Measurements from ENCODE around the gene PGLYRP2. TPM values are rescaled to one million over a fixed set of nuclear protein-coding genes. Genes with fewer than 3 reads are reported as not detected.

The PGLYRP2 gene
- total RNA-seq, 2 donors from 2014 or later, result 0.11 TPM; not detected in 1

GRCh38 chr19:15453906-15454860 is 25.1 kb downstream of the PGLYRP2 start:
- Mint-ChIP-seq H3K4me3 (no peak overlapping the region), H3K4me1 (peaks cover 19% of the 10 kb centered on the region), H3K27me3 (no peaks in the 10 kb centered on the region), H3K9me3 (no peaks in the 10 kb centered on the region), H3K27ac (peak overlapping the region; percentile 34), H3K36me3 (ENCODE audit: low read depth) (peaks cover 81% of the 10 kb centered on the region)
- no peak for ATAC-seq (replicated peaks)

DNA sequence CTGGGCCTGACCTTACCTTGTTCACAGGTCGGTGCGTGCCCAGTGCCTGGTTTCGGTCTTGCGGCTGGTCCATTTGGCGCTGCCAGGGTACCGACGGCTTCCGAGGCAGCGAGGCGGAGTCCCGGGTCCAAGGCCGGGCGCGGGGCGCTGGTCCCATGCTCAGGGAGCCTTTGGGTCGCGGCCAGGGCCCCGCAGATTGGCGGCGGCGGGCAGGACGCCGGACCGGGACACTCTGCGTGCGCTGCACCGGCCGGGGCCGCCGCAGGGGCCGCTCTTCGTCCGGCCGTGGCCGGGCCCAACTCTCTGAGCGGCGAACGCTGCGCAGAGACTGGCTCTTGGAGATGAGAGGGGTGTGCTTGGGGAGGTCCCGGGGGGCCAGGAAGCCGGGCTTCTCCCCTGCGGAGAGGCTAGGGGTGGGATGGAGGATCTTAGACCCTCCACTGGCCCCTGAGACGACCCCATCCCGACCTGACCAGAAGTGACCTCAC is 26.2 kb downstream of the PGLYRP2 start:
- Mint-ChIP-seq H3K9me3 (no peaks in the 10 kb centered on the region), H3K27me3 (no peaks in the 10 kb centered on the region), H3K27ac (no peak overlapping the region), H3K4me3 (no peak overlapping the region), H3K36me3 (ENCODE audit: low read depth) (peaks cover 79% of the 10 kb centered on the region), H3K4me1 (peaks cover 24% of the 10 kb centered on the region)
- ATAC-seq (replicated peaks), result no peak

GRCh38 chr19:15452111-15453047 is 26.9 kb downstream of the PGLYRP2 start:
- Mint-ChIP-seq H3K36me3 (ENCODE audit: low read depth) (peaks cover 73% of the 10 kb centered on the region), H3K4me1 (peaks cover 24% of the 10 kb centered on the region), H3K9me3 (no peaks in the 10 kb centered on the region), H3K27me3 (no peaks in the 10 kb centered on the region), H3K4me3 (no peak overlapping the region), H3K27ac (no peak overlapping the region)
- no peak for ATAC-seq (replicated peaks)

DNA sequence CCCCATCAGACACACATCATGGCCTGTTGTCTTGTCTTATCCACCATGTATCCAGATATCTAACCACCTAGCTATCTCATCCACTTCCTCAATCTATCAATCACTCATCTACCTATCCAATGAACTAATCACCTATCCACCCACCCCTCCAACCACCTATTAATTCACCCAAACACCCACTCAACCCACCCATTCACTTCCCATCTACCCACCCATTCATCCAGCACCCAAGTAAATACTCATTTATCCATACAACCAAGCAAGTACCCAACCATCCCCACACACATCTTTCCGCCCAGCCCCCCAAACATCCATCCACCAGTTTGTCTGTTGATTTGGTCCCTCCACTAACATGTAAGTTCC is 28.8 kb downstream of the PGLYRP2 start:
- Mint-ChIP-seq H3K36me3 (ENCODE audit: low read depth) (peaks cover 58% of the 10 kb centered on the region), H3K9me3 (no peaks in the 10 kb centered on the region), H3K27me3 (no peaks in the 10 kb centered on the region), H3K27ac (peak overlapping the region; percentile 85), H3K4me3 (peak overlapping the region; percentile 73), H3K4me1 (peaks cover 24% of the 10 kb centered on the region)
- no peak for ATAC-seq (replicated peaks)

- Mint-ChIP-seq H3K36me3 (ENCODE audit: low read depth) (peaks cover 51% of the 10 kb centered on the region), H3K27me3 (no peaks in the 10 kb centered on the region), H3K4me3 (peak within 1 kb of the TSS; percentile 73), H3K27ac (peak within 1 kb of the TSS; percentile 85), H3K9me3 (no peaks in the 10 kb centered on the region), H3K4me1 (peaks cover 24% of the 10 kb centered on the region)
- peak; percentile 66 for ATAC-seq (replicated peaks)
These were observed 29.4 kb downstream of the PGLYRP2 start, which contains the start of gene WIZ for GRCh38 chr19:15449620-15450527. Gene WIZ, minus strand, starts transcription at chr19:15449956. Its CDS starts 1,649 bp downstream, at chr19:15448307.

DNA sequence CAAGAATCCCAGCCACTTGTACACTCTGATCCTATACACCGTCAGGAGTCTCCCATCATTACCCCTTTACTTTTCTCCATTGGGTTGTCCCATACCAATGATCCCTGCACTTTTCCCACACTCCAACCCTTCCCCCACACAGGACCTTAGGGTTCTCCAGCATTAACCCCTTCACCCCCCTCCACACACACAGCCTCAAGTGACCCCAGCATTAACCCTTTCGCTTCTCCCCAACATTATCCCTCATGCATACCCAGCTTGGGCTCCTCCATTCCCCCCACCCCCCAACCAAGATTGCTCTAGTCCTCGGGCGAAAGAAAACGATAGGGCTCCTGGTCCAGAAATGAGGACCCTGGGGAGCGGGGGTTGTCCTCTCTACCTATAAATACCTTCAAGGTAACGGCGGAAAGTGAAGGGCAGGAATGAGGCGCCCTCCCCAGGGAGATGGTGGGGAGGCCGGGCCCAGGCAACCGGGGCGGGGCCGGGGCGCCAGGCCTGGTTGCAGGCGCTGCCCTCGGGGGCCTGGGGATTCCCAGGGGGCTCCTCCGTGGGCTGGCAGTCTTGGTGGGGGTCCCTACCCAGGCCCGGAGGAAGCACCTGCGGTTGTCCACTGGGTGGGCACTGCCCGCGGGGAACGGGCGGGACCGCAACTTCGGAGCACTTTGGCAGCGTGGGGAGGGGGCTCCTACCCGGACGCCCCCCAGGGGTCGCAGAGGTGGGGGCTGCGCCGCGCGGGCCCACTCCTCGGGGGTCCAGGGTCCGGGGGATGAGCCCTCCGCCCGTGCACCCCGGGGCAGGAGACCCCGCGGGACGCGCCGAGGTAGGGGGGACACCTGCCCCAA is 30.3 kb downstream of the PGLYRP2 start:
- no peaks in the 10 kb centered on the region for H3K9me3 Mint-ChIP-seq
- peaks cover 24% of the 10 kb centered on the region for H3K4me1 Mint-ChIP-seq
- no peak for ATAC-seq (replicated peaks)
- peak overlapping the region; percentile 65 for H3K4me3 Mint-ChIP-seq
- H3K36me3 Mint-ChIP-seq (ENCODE audit: low read depth), result peaks cover 43% of the 10 kb centered on the region
- H3K27ac Mint-ChIP-seq, result peak overlapping the region; percentile 28
- H3K27me3 Mint-ChIP-seq, result no peaks in the 10 kb centered on the region

DNA sequence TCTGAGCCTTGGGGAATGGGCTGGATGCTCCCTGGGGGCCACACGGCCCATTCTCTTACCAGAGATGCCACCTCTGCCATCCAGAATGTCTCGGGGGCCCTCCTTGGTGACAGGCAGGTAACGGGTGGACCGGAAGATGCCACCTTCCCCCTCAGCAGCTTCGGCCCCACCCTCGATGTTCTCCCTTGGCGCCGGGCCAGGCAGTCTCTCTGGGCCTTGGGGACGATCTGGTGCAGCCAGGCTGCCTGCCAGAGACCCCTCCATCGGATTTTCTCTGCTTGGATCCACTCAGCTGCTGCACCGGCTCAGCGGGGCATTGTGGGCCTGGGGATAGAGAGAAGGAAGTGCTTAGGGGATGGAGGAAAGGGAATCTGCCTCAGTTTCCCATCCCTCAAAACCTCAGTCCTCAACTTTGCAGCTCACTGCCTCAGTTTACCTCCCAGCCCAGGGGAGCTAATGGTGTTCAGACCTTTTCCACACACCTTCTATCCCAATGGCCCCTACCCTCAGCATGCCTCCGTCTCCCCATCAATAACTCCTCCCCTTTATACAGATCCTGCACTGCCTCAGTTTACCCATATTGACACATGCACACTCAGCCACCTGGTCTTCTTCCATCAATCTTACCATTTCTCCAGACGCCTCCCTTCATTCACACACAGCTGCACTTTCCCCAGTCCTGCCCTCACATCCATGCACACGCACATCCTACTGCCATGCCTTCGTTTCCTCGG is 31.1 kb downstream of the PGLYRP2 start:
- peaks cover 35% of the 10 kb centered on the region for H3K36me3 Mint-ChIP-seq (ENCODE audit: low read depth)
- H3K27me3 Mint-ChIP-seq, result no peaks in the 10 kb centered on the region
- H3K27ac Mint-ChIP-seq, result peak overlapping the region; percentile 28
- no peak for ATAC-seq (replicated peaks)
- H3K9me3 Mint-ChIP-seq, result no peaks in the 10 kb centered on the region
- peak overlapping the region; percentile 65 for H3K4me3 Mint-ChIP-seq
- peaks cover 21% of the 10 kb centered on the region for H3K4me1 Mint-ChIP-seq

DNA sequence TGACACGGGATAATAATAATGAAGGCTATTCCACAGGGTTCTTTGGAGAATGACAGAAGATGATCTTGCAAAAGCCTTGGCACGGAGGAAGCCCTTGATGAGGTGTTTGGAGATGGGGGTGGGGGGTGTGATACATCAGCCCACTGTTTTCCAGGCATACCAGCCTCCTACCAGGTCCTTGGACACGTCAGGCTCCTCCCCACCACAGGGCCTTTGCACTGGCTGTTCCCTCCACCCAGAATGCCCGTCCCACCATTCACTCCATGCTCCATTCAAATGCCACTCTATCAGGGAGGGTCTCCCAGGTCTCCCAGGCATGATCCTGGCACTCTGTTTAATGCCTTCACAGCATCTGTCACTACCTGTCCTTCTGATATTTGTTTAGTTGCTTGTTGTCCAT is 32.2 kb downstream of the PGLYRP2 start:
- H3K9me3 Mint-ChIP-seq, result no peaks in the 10 kb centered on the region
- H3K36me3 Mint-ChIP-seq (ENCODE audit: low read depth), result peaks cover 26% of the 10 kb centered on the region
- ATAC-seq (replicated peaks), result no peak
- H3K27ac Mint-ChIP-seq, result no peak overlapping the region
- H3K4me3 Mint-ChIP-seq, result no peak overlapping the region
- H3K4me1 Mint-ChIP-seq, result peaks cover 21% of the 10 kb centered on the region
- H3K27me3 Mint-ChIP-seq, result no peaks in the 10 kb centered on the region

- no peaks in the 10 kb centered on the region for H3K9me3 Mint-ChIP-seq
- H3K36me3 Mint-ChIP-seq (ENCODE audit: low read depth), result peaks cover 14% of the 10 kb centered on the region
- H3K4me3 Mint-ChIP-seq, result no peak overlapping the region
- H3K27me3 Mint-ChIP-seq, result no peaks in the 10 kb centered on the region
- H3K27ac Mint-ChIP-seq, result no peak overlapping the region
- H3K4me1 Mint-ChIP-seq, result peaks cover 14% of the 10 kb centered on the region
- no peak for ATAC-seq (replicated peaks)
These were observed 33.4 kb downstream of the PGLYRP2 start for GRCh38 chr19:15445807-15446376.

DNA sequence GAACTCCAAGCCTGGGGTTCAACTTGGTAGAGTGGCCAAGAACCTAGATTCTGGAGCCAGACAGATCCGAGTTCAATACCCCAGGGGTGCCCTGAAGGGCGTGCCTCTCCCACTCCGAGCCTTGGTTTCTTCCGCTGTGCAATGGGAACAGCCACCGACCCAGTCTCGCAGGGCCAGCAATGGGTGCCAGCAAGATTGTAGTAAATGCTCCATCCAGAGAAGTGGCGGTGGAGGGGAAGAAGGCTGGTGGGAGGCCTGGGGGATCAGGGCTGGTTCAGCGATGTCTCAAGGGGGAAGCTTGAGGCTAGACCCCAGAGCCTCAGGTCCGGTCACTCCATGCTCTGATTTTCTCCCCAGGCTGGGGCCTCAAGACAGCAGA is 34.1 kb downstream of the PGLYRP2 start:
- no peak for ATAC-seq (replicated peaks)
- H3K4me1 Mint-ChIP-seq, result peaks cover 7% of the 10 kb centered on the region
- H3K36me3 Mint-ChIP-seq (ENCODE audit: low read depth), result peaks cover 8% of the 10 kb centered on the region
- no peak overlapping the region for H3K4me3 Mint-ChIP-seq
- H3K9me3 Mint-ChIP-seq, result no peaks in the 10 kb centered on the region
- H3K27ac Mint-ChIP-seq, result no peak overlapping the region
- H3K27me3 Mint-ChIP-seq, result no peaks in the 10 kb centered on the region

- ATAC-seq (replicated peaks), result no peak
- Mint-ChIP-seq H3K4me1 (peaks cover 6% of the 10 kb centered on the region), H3K36me3 (ENCODE audit: low read depth) (peaks cover 6% of the 10 kb centered on the region), H3K27ac (no peak overlapping the region), H3K4me3 (no peak overlapping the region), H3K27me3 (no peaks in the 10 kb centered on the region), H3K9me3 (no peaks in the 10 kb centered on the region)
These were observed 34.6 kb downstream of the PGLYRP2 start for GRCh38 chr19:15444505-15445226.

DNA sequence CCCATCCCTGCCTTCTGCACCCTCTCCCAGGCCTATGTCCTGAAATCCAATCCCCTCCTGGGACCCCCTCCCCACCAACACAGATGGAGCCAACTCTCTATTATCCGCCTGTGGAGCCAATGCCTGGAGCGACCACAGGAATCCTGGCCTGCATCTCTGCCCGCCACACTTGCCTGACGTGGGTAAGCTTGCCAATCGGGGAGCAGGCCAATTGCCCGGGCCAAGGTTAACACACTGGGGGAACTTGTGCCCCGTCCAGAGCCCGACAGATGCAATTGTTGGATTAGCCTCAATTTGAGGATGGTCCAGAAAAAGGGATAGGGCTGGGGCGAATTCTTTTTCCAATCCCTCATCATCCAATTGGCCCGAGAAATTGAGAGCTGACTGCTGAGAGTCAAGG is 35.5 kb downstream of the PGLYRP2 start:
- ATAC-seq (replicated peaks), result no peak
- no peaks in the 10 kb centered on the region for H3K9me3 Mint-ChIP-seq
- peak overlapping the region; percentile 6 for H3K27ac Mint-ChIP-seq
- no peak overlapping the region for H3K4me3 Mint-ChIP-seq
- H3K36me3 Mint-ChIP-seq (ENCODE audit: low read depth), result peaks cover 4% of the 10 kb centered on the region
- H3K27me3 Mint-ChIP-seq, result no peaks in the 10 kb centered on the region
- H3K4me1 Mint-ChIP-seq, result peaks cover 6% of the 10 kb centered on the region
